NCI-H2107 (cell line): ENCODE results near the gene PADI1.

Experiments
- DNase-seq: peaks from one replicate; lab custom pipeline; 2025; lab: John Stamatoyannopoulos, UW

Gene PADI1

GRCh38 chr1:17198476-17199258, 6.3 kb upstream of the PADI1 start:
- no peak for DNase-seq

DNA sequence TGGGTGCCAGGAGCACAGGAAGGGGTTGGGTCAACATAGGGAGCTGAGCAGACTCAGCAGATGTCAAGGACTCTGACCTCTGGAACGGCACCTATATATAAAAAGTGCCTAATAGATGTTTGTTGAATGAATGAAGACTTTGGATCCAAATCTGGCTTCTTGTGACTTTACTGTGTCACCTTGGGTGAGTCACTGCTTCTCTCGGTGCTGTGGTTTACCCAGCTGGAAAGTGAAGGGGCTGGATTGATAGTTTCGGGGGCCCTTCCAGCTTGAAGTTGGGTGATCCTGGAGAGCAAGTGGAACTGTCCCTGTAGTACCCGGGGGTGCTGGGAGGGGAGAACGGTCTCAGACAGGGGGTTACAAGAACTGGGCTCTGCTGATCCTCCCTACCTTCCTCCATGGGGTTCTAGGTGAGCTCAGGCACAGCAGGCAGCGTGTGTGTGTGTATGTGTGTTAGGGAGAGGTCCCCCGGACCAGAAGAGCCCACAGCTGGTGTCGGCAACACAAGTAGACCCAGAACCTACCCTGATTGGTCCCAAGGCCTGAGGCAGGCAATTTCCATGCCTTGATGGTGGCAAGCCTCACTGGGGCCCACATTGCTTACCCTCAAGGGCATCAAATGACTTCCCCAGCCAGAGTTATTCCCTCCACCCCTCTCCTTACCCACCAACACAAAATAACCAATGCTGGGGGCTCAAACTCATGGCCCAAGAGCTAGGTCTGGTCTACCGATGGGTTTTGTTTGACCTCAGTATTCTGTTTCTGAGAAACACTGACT, 5.5 kb upstream of the PADI1 start:
- DNase-seq: no peak

DNA sequence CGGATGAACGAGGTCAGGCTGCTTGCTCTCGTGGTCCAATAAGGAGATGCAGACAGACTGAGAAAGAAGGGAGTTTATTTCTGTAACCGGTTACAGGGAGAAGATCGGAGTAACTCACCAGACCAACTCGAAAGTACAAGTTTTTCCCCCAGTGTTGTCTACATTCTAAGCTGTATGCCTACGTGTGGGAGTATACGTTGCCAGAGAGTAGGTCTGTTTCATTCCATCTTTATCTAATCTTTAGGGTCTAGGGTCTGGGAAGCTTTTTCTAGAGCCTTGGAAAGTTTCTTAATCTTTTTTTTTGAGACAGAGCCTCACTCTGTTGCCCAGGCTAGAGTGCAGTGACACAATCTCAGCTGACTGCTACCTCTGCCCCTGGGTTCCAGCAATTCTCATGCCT, 4.7 kb upstream of the PADI1 start:
- DNase-seq: no peak

DNA sequence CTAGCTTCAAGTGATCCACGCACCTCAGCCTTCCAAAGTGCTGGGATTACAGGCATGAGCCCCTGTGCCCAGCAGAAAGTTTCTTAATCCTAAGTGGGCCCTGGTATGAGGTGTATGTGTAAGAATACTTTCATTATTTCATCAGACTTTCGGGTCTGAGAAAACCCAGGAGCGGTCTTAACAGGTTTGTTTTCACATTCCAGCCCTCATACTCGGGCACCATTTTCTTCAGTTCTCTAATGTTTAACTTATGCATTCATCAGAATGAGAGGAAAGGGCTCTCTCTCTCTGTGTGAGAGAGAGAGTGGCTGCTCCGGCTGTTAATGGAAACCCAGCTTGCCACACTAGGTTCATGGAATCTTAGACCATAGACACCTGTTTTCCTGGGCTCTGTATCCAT, 4.2 kb upstream of the PADI1 start:
- DNase-seq: no peak

- DNase-seq: no peak
These were observed 3.5 kb upstream of the PADI1 start for GRCh38 chr1:17201201-17202021.

GRCh38 chr1:17205652-17206051, 724 bp downstream of the PADI1 start:
- DNase-seq: no peak

DNA sequence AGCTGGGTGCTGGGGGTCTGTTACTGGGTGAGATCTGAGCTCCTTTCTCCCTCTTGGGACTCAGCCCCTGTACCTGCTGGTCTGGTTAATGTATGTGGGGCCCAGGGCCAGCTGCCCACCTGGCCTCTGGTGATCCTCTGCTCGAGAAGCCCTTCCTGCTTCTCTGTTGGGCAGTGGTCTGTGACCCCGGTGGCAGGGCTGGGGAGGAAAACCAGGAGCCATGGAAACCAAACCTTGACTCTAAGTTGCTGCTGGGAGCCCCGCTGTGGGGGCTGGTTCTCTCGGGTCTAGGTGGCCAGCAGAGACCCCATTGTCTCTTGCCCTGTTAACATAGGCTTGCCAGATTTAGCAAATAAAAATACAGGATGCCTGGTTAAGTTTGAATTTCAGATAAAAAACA, 1.3 kb downstream of the PADI1 start:
- DNase-seq: no peak

DNA sequence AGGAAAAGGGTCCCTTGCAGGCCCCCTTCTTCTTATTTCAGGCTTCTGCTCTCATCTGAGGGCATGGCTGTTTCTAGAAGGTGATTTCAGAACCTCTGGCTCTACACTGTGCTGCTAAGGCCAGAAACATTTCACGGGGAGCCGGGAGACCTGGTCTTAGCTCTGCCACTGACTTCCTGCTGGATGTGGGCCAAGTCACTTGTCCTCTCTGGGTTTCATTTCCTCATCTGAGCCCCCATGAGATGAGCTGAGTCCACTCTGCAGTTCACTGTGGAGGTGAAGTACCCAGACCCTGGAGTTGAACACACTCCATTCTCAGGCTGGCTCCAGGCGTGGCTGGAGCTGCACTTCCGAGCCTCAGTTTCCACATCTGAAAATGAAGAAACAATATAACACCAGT, 2.1 kb downstream of the PADI1 start:
- DNase-seq: no peak

GRCh38 chr1:17207540-17207939, 2.6 kb downstream of the PADI1 start:
- DNase-seq: no peak

DNA sequence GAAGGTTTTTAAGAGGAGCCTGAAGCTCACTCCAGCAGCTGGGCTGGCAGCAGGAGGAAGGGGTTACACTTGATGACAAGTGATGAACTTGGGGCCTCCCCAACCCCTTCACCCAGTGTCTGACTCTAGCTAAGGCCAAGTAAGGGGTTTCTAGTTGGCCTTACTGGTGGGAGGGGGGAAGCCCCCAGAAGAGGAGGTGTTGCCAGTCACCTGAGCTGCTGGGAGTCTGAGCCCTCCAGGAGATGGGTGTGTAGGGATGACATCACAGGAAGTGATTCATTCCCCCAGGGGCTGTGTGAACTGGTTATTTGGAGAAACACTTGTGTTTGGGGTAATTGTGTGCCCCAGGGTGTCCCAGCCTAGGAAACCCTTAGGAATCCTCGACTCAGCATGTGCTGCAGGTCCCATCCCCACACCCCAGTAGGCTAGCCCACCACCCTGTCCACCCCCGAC, 3.1 kb downstream of the PADI1 start:
- DNase-seq: no peak

- no peak for DNase-seq
These were observed 3.6 kb downstream of the PADI1 start for GRCh38 chr1:17208546-17208945.

GRCh38 chr1:17209430-17209829, 4.5 kb downstream of the PADI1 start:
- DNase-seq: no peak

GRCh38 chr1:17210176-17210575, 5.2 kb downstream of the PADI1 start:
- no peak for DNase-seq

DNA sequence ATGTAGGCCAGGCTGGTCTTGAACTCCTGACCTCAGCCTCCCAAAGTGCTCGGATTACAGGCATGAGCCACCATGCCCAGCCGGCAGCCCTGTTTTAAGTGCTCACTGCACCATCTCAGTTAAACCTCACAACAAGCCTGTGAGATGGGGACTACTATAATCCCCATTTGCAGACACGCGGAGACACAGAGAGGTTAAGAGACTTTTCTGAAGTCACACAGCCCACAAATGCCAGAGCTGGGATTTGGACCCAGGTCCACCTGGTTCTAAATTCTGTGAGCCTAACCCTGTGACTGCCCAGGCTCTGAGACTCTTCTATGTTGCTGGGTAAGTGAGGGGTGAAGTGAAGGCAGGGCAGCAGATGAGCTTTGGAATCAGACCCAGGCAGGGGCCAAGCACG, 6.4 kb downstream of the PADI1 start:
- no peak for DNase-seq

DNA sequence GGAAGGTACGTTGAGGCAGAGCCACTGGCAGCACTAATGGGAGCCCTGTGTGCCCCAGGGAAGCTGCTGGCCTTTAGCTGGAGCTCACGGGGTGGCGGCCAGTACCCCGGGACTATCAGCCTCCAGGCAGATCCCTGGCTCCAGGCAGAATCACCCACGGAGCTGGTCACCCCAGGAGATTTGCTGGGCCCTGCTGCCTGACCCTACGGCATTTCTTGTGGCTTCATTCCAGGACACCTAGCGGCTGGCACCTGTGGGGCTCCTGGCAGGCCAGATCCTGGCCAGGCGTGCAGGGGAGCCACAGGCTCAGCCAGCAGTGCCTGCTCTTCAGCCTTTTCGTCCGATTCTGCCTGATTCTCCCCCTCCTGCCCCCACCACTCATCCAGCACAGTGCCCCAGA, 7.1 kb downstream of the PADI1 start:
- no peak for DNase-seq

DNA sequence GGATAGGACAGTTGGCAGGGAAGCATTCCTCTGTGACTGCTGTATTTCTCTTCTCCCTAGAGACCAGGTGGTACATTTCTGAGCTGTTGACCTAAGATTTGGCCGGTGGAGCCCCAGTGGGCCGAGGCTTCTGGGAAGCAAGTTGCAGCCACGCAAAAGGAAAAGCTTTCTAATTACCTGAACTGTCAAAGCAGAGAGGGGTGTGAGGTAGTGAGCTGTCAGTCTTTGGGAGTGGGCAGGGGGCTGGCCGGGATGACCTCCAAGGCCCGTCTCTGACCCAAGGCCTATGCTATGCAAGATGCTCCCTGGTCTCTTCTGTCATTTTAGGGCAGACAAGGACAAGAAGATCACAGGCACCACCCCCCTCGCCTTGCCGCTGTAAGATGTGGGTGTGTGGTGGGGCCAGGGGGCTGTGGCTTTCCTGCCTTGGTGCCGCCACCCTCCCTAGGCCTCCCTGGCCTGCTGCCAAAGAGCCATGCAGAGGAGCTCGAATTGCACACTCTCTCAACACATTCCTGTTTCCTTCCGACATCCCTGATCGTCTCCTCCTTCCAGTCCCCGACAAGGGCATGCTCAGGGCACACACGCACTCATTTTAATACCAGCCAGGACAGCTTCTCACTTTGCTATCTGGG, 7.7 kb downstream of the PADI1 start:
- no peak for DNase-seq

- DNase-seq: no peak
These were observed 8.3 kb downstream of the PADI1 start for GRCh38 chr1:17213148-17213781.

- DNase-seq: no peak
These were observed 8.8 kb downstream of the PADI1 start for GRCh38 chr1:17213782-17214148.

- no peak for DNase-seq
These were observed 10.1 kb downstream of the PADI1 start for GRCh38 chr1:17214876-17215544.

- no peak for DNase-seq
These were observed 10.6 kb downstream of the PADI1 start for GRCh38 chr1:17215545-17215890.

- DNase-seq: no peak
These were observed 11.2 kb downstream of the PADI1 start for GRCh38 chr1:17216078-17216477.
